Measurements from ENCODE around the gene ENTPD3.

- no peak for TF ChIP-seq CTCF (IDR thresholded peaks at IDR 0.05)
- no peak for TF ChIP-seq POLR2A (IDR thresholded peaks at IDR 0.05)
These were observed 90.7 kb downstream of the ENTPD3 start for GRCh38 chr3:40477666-40478065.
